Measurements from ENCODE around the gene PDCD6IP.
"Not testable (repeated sequence)": the region's sequence is repeated elsewhere in the genome, so short reads cannot be mapped to it uniquely, and the experiment has no call there.

PDCD6IP gene

GRCh38 chr3:33792167-33792892, 6.1 kb upstream of the PDCD6IP start:
- DNase-seq (ENCODE audit: low spot score) = no peak

- no peak for DNase-seq (ENCODE audit: low spot score)
These were observed 3.3 kb upstream of the PDCD6IP start for GRCh38 chr3:33795131-33795530.

- peak; percentile 28 for DNase-seq (ENCODE audit: low spot score)
These were observed 2.4 kb upstream of the PDCD6IP start for GRCh38 chr3:33795856-33796536.

DNA sequence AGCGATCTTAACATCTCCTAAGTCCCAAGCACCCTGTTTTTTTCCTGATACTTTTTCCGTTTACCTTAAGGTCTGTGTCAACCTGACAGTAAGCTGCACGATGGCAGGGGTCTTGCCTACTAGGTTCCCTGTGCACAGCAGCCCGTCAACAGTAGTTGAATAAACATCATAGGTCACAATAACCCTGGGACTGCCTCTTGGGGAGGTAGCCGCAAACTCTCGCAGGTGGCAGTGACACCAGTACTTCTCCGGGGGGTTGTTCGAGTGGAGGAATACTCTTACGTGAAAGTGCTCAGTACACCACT, 365 bp upstream of the PDCD6IP start:
- DNase-seq (ENCODE audit: low spot score) = no peak

GRCh38 chr3:33799202-33799551, 747 bp downstream of the PDCD6IP start:
- no peak for DNase-seq (ENCODE audit: low spot score)

DNA sequence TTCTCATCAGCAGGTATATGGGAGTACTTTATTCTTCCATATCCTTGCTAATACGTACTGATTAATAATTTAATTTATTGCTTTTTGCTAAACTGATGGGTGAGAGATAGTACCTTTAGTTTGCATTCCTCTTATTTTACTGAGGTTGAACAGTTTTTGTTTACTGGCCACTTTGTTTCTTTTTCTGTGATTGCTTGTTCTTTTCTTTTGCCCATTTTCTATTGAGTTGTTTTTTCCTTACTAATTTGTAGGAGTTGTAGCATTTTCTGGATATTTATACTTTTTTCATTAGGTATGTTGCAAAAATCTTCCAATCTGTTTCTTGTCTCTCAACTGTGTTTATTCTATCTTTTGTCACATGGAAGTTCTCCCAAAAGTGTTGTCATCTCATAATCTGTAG, 4.8 kb downstream of the PDCD6IP start:
- DNase-seq (ENCODE audit: low spot score) = no peak

DNA sequence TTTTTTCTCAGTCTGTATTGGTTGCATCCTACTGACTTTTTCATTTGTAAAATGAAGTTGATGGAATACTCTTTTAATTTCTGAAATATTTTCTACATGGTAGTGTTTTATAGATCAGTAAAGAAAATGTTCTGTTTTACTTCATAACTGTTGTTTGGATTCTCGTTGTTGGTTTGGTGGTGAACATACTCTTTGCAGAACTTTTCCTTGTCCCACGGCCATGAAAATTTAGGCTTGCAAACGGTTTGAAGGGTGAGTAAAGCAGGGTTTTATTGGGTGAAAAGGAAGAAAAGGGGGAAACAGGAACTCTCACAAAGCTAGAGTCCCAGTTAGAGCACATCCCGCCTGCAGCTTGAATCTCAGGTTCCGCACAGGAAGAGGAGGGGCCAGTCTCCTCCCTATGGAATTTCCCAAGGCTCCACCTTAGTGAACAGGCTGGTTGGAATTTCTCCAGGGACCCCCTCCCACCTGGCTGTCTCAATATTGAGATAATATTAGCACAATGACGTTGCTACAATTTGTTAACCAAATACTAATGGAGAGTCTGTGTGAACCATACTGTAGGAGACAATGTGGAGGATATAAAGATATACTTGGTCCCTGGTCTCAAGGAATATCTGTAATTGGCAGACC, 5.6 kb downstream of the PDCD6IP start:
- DNase-seq (ENCODE audit: low spot score) = no peak

DNA sequence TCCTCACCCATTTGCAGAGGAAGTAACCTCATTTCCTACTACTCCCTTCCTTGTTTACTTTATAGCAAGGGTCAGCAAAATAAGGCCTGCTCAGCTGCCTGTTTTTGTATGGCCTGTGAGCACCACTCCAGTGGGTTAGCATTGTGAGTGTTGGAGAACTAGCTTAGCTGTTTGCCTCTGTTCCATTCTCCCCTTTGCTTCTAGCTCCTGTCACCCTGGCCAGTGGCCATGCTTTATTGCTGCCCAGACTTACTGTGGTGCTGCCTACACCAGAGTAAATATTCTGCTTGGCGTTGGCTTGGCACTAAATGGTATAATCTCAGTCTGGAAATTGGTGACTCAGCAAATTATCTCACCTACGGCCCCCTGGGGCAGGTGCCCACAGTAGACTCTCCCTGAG, 8.8 kb downstream of the PDCD6IP start:
- no peak for DNase-seq (ENCODE audit: low spot score)

- DNase-seq (ENCODE audit: low spot score) = no peak
These were observed 10.1 kb downstream of the PDCD6IP start for GRCh38 chr3:33808559-33808958.

DNA sequence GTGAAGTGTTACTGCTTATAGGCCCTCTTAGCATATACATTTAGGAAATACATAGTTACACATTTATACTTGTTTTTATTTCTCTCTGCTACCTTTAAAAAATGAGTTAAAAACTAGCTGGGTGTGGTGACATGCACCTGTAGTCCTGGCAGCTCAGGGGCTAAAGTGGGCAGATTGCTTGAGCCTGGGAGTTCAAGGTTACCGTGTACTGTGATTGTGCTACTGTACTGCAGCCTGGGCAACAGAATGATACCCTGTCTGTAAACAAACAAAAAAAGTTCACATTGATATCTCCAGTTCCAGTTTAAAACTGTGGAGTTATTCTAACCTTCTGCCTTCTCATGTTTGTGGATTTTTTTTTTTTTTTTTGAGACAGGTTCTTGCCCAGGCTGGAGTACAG, 12.1 kb downstream of the PDCD6IP start:
- no peak for DNase-seq (ENCODE audit: low spot score)

- no peak for DNase-seq (ENCODE audit: low spot score)
These were observed 23.6 kb downstream of the PDCD6IP start for GRCh38 chr3:33821989-33822388.

GRCh38 chr3:33823821-33824220, 25.4 kb downstream of the PDCD6IP start:
- DNase-seq (ENCODE audit: low spot score) = no peak

DNA sequence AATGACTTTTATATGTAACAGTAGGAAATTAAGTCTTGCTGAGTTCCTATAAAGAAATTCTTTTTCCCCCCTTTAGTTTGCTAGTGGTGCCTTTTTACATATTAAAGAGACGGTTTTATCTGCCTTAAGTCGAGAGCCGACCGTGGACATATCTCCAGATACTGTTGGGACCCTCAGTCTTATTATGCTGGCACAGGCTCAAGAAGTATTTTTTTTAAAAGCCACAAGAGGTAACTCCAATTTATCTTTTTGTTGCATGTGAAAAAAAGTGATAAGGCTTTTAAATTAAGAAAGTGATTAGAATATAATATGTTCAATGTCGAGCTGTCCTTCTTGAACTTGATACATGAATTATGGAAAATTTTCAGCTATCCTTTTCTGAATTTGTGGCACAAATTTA, 26.7 kb downstream of the PDCD6IP start:
- no peak for DNase-seq (ENCODE audit: low spot score)

DNA sequence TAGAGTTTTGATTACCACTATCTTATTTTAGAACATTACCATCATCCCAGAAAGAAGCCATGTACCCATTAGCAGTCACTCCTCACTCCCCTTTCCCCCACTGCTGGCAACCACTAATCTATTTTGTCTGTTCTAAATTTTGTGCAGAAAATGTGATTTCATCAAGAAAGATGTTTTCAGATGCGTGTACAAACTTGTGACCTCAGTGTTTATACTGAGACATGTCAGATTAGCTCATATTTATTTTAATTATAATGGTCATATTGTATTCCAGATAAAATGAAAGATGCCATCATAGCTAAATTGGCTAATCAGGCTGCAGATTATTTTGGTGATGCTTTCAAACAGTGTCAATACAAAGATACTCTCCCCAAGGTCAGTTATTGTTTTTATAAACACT, 27.8 kb downstream of the PDCD6IP start:
- DNase-seq (ENCODE audit: low spot score) = no peak

GRCh38 chr3:33826688-33827087, 28.3 kb downstream of the PDCD6IP start:
- no peak for DNase-seq (ENCODE audit: low spot score)

DNA sequence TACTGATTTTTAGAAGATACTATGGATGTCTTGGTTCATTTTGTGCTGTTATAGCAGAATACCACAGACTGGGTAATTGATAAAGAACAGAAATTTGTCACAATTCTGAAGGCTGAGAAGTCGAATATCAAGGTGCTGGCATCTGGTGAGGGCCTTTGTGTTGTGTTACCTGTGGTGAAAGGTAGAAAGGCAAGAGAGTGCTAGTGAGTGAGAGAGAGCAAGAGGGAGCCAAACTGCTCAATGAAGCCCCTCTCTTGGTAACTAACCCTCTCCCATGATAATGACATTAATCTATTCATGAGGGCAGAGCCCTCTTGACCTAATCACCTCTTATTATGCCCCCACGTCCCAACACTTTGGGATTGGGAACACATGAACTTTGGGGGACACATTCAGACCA, 31.3 kb downstream of the PDCD6IP start:
- DNase-seq (ENCODE audit: low spot score) = no peak

- peak; percentile 25 for DNase-seq (ENCODE audit: low spot score)
These were observed 32.6 kb downstream of the PDCD6IP start for GRCh38 chr3:33831053-33831452.

GRCh38 chr3:33833408-33834095, 35.1 kb downstream of the PDCD6IP start:
- DNase-seq (ENCODE audit: low spot score) = no peak

- no peak for DNase-seq (ENCODE audit: low spot score)
These were observed 35.6 kb downstream of the PDCD6IP start for GRCh38 chr3:33834096-33834453.

DNA sequence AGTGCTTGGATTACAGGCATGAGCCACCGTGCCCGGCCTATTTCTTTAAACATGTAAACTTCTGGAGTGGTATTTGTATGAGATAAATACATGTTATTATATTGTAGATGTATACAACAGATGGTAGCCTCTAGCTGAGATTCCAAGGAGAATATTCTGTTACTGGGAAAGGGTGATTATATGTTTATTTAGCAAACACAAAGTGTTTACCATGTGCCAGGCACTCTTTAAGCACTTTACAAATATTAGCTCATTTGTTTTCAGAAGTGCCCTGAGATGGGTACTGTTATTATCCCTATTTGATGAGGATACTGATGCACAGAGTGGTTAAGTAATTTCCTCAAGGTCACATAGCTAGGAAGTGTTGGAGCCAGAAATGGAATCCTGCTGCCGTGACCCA, 38.8 kb downstream of the PDCD6IP start:
- DNase-seq (ENCODE audit: low spot score) = not testable (repeated sequence)

DNA sequence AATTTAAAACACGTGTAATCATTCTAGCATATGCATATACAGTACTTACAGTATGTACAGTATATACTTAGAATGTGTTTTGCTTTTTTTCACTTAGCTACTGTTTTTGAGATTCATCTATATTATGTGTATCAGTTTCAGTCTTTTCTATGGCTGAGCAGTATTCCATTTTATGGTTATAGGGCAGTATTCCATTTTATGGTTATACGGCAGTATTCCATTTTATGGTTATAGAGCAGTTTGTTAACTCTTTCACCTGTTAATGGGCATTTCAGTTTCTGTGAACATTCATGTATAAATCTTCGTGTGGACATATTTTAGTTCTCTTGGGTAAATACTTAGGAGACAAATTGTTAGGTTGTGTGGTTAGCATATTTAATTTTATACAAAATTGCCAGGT, 40.9 kb downstream of the PDCD6IP start:
- DNase-seq (ENCODE audit: low spot score) = no peak

DNA sequence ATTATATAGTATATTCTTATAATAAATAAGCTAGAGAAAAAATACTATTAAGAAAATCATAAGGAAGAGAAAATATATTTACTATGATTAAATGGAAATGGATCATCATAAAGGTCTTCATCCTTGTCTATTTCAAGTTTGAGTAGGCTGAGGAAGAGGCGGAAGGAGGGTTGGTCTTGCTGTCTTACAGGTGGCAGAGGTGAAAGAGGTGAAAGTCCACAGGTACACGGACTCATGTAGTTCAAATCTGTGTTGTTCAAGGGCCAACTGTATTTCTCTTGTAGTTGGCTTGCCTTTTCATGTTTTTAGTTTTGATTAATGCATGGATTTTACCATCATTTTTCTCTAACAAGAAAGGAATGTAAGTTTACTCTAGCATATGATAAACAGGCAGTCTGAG, 41.7 kb downstream of the PDCD6IP start:
- DNase-seq (ENCODE audit: low spot score) = no peak

GRCh38 chr3:33848624-33849347, 50.4 kb downstream of the PDCD6IP start:
- no peak for DNase-seq (ENCODE audit: low spot score)
